ENCODE measurements around the gene GLRX. TPM values are rescaled to one million over a fixed set of nuclear protein-coding genes. Genes with fewer than 3 reads are reported as not detected.

GLRX gene
- total and polyA plus RNA-seq, 2 of the 13 experiments (the other 11 are each of a cell fraction or from before 2014, with no cell fraction given): 63.8 to 499 TPM

DNA sequence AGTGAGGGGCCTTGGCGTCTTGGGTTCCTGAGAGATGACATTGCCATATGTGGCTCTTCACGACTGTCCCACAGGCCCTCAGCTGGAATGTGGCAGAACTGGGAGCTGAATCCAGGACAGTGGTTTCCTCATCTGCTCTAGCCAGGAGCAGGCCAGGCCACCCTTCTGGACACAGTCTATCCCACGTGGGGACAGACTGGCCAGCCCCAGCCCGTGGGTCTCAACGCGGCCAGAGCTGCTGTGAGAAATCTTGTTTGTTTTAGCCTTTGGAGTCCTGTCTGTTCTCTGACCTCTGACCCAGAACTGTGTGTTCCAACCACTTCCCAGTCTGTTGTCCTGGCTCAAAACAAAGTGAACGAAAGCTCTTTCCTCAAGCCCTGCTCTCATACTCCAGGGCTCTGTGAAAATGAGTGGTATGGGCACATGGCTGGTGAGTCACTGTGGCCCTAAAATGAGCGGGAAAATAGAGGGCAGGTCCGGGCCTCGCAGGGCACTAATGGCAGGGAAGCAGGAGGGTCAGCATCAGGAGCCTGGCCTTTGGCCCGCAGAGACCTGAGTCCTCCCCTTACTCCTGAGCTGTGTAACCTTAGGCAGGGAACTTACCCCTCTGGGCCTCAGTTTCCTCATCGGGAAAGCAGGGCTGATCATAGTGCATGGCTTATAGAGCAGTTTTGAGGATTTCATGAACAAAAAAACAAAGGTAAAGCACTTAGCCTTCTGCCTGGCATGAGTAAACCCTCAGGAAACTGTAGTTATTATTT is 34.8 kb upstream of the GLRX start (continued):
- TF ChIP-seq, protein P1, sequence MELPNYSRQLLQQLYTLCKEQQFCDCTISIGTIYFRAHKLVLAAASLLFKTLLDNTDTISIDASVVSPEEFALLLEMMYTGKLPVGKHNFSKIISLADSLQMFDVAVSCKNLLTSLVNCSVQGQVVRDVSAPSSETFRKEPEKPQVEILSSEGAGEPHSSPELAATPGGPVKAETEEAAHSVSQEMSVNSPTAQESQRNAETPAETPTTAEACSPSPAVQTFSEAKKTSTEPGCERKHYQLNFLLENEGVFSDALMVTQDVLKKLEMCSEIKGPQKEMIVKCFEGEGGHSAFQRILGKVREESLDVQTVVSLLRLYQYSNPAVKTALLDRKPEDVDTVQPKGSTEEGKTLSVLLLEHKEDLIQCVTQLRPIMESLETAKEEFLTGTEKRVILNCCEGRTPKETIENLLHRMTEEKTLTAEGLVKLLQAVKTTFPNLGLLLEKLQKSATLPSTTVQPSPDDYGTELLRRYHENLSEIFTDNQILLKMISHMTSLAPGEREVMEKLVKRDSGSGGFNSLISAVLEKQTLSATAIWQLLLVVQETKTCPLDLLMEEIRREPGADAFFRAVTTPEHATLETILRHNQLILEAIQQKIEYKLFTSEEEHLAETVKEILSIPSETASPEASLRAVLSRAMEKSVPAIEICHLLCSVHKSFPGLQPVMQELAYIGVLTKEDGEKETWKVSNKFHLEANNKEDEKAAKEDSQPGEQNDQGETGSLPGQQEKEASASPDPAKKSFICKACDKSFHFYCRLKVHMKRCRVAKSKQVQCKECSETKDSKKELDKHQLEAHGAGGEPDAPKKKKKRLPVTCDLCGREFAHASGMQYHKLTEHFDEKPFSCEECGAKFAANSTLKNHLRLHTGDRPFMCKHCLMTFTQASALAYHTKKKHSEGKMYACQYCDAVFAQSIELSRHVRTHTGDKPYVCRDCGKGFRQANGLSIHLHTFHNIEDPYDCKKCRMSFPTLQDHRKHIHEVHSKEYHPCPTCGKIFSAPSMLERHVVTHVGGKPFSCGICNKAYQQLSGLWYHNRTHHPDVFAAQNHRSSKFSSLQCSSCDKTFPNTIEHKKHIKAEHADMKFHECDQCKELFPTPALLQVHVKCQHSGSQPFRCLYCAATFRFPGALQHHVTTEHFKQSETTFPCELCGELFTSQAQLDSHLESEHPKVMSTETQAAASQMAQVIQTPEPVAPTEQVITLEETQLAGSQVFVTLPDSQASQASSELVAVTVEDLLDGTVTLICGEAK (IDR thresholded peaks at IDR 0.05): no peak
- TF ChIP-seq, protein P1 (CRISPR knock-in tag; IDR thresholded peaks at IDR 0.05): peak; percentile 87
- no peak for TF ChIP-seq ZNF530 (CRISPR knock-in tag; IDR thresholded peaks at IDR 0.05; ENCODE audit: low read depth)
- TF ChIP-seq, protein P2, sequence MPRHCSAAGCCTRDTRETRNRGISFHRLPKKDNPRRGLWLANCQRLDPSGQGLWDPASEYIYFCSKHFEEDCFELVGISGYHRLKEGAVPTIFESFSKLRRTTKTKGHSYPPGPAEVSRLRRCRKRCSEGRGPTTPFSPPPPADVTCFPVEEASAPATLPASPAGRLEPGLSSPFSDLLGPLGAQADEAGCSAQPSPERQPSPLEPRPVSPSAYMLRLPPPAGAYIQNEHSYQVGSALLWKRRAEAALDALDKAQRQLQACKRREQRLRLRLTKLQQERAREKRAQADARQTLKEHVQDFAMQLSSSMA (CRISPR knock-in tag; IDR thresholded peaks at IDR 0.05): no peak
- no peak for TF ChIP-seq GABPA (IDR thresholded peaks at IDR 0.05; ENCODE audit: low read depth, low read length)
- TF ChIP-seq GABPA (CRISPR knock-in tag; IDR thresholded peaks at IDR 0.05; ENCODE audit: low read depth): no peak
- TF ChIP-seq, protein P3, sequence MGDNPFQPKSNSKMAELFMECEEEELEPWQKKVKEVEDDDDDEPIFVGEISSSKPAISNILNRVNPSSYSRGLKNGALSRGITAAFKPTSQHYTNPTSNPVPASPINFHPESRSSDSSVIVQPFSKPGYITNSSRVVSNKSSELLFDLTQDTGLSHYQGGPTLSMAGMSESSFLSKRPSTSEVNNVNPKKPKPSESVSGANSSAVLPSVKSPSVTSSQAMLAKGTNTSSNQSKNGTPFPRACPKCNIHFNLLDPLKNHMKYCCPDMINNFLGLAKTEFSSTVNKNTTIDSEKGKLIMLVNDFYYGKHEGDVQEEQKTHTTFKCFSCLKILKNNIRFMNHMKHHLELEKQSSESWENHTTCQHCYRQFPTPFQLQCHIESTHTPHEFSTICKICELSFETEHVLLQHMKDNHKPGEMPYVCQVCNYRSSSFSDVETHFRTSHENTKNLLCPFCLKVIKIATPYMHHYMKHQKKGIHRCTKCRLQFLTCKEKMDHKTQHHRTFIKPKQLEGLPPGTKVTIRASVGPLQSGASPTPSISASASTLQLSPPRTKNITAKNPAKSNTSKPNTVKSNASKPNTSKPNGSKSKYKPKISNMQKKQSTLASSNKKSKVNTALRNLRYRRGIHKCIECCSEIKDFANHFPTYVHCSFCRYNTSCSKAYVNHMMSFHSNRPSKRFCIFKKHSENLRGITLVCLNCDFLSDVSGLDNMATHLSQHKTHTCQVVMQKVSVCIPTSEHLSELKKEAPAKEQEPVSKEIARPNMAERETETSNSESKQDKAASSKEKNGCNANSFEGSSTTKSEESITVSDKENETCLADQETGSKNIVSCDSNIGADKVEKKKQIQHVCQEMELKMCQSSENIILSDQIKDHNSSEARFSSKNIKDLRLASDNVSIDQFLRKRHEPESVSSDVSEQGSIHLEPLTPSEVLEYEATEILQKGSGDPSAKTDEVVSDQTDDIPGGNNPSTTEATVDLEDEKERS (CRISPR knock-in tag; IDR thresholded peaks at IDR 0.05): peak; percentile 90
- TF ChIP-seq ZNF430 (CRISPR knock-in tag; IDR thresholded peaks at IDR 0.05): peak; percentile 88
- no peak for TF ChIP-seq ZNF619 (CRISPR knock-in tag; IDR thresholded peaks at IDR 0.05)
- TF ChIP-seq PHF21A (CRISPR knock-in tag; IDR thresholded peaks at IDR 0.05): peak; percentile 83
- no peak for TF ChIP-seq ZNF235 (CRISPR knock-in tag; IDR thresholded peaks at IDR 0.05; ENCODE audit: borderline replicate concordance)
- TF ChIP-seq DPF2 (CRISPR knock-in tag; IDR thresholded peaks at IDR 0.05; ENCODE audit: borderline replicate concordance, low read depth): 0 out of 2 replicates have a peak, but pooled peaks have one; percentile 40
- no peak for TF ChIP-seq ZNF326 (CRISPR knock-in tag; IDR thresholded peaks at IDR 0.05; ENCODE audit: borderline replicate concordance)
- TF ChIP-seq MED8 (CRISPR knock-in tag; IDR thresholded peaks at IDR 0.05; ENCODE audit: insufficient replicate concordance): peak; percentile 44
- TF ChIP-seq FOSL1 (CRISPR knock-in tag; IDR thresholded peaks at IDR 0.05; ENCODE audit: borderline replicate concordance): peak; percentile 90
- TF ChIP-seq, protein P4, sequence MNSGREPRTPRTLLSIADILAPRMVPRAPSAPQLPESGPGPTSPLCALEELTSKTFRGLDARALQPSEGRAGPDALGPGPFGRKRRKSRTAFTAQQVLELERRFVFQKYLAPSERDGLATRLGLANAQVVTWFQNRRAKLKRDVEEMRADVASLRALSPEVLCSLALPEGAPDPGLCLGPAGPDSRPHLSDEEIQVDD (CRISPR knock-in tag; IDR thresholded peaks at IDR 0.05; ENCODE audit: borderline replicate concordance): no peak

Data from HepG2 (cell line).